DND-41 (cell line): Measurements from ENCODE around the gene GRIK4.

ENCODE experiments used
- ATAC-seq: fragments of 200-7000 bp; cut with Tn5 transposase; 3 replicates; pipeline ENCODE4 v1.9.1; 2021; ENCODE audit warnings: low read depth; ENCODE audit not compliant: insufficient read depth
- DNase-seq: peaks from one replicate; pipeline ENCODE4 v3.0.0-alpha.2; 2020
- H2AFZ ChIP-seq: 2 replicates; pipeline ENCODE4 v1.6.0; 2012; ENCODE audit warnings: low read depth, low read length
- H3K27ac ChIP-seq: 2 replicates; pipeline ENCODE4 v1.5.1; 2012; ENCODE audit warnings: low read length, inconsistent platforms
- H3K27me3 ChIP-seq: fragments of 200-600 bp; sonication (generic); 2 replicates; pipeline ENCODE4 v1.6.0; 2012; ENCODE audit warnings: low read length, mild to moderate bottlenecking, inconsistent platforms; ENCODE audit not compliant: insufficient read depth, poor library complexity
- H3K36me3 ChIP-seq: 2 replicates; pipeline ENCODE4 v1.5.1; 2012; ENCODE audit warnings: low read length, inconsistent platforms; ENCODE audit not compliant: insufficient read depth
- H3K4me1 ChIP-seq: 2 replicates; pipeline ENCODE4 v1.5.1; 2012; ENCODE audit warnings: mild to moderate bottlenecking, low read length; ENCODE audit not compliant: insufficient read depth
- H3K4me2 ChIP-seq: 2 replicates; pipeline ENCODE4 v1.6.0; 2012; ENCODE audit warnings: mild to moderate bottlenecking, moderate library complexity, low read length, inconsistent platforms; ENCODE audit not compliant: insufficient read depth
- H3K4me3 ChIP-seq, 2 experiments: fragments of 200-600 bp in 1 of 2; shearing (Covaris generic) in 1 of 2; 2 replicates each; pipeline ENCODE4 v1.5.1; 2012 to 2016; ENCODE audit warnings: inconsistent platforms in 2 of 2, low read length in 2 of 2, mild to moderate bottlenecking in 2 of 2, low read depth in 1 of 2, moderate library complexity in 1 of 2
- H3K79me2 ChIP-seq: 2 replicates; pipeline ENCODE4 v1.6.0; 2012; ENCODE audit warnings: low read length, inconsistent platforms; ENCODE audit not compliant: insufficient read depth
- H3K9ac ChIP-seq: 2 replicates; pipeline ENCODE4 v1.6.0; 2012; ENCODE audit warnings: low read depth, mild to moderate bottlenecking, inconsistent platforms, low read length, moderate library complexity
- H3K9me3 ChIP-seq: 2 replicates; pipeline ENCODE4 v1.5.1; 2012; ENCODE audit warnings: low read length, moderate library complexity, mild to moderate bottlenecking, inconsistent platforms; ENCODE audit not compliant: insufficient read depth, severe bottlenecking
- H4K20me1 ChIP-seq: 2 replicates; pipeline ENCODE4 v1.6.0; 2012; ENCODE audit warnings: low read length; ENCODE audit not compliant: insufficient read depth
- CTCF ChIP-seq: IDR thresholded peaks from 2 replicates; pipeline ENCODE4 v1.5.1; 2012; ENCODE audit warnings: borderline replicate concordance, low read length, moderate library complexity, mild to moderate bottlenecking; ENCODE audit not compliant: poor library complexity, severe bottlenecking; ENCODE audit errors: extremely low read depth
- EZH2 ChIP-seq: IDR thresholded peaks from 3 replicates; pipeline ENCODE4 v1.6.1; 2012; ENCODE audit warnings: borderline replicate concordance, low read depth, mild to moderate bottlenecking, moderate library complexity, low read length, inconsistent platforms; ENCODE audit not compliant: severe bottlenecking

GRIK4 gene

GRCh38 chr11:120841074-120841473, 329.5 kb downstream of the GRIK4 start:
- no peak for TF ChIP-seq EZH2
- H3K4me3 ChIP-seq: no peak overlapping the region
- no peaks in the 10 kb centered on the region for H3K36me3 ChIP-seq
- H3K9ac ChIP-seq: no peak overlapping the region
- H3K4me1 ChIP-seq: no peaks in the 10 kb centered on the region
- peaks cover 4% of the 10 kb centered on the region for H3K27me3 ChIP-seq
- H3K27ac ChIP-seq: no peak overlapping the region
- no peaks in the 10 kb centered on the region for H4K20me1 ChIP-seq
- DNase-seq (no peak), ATAC-seq (no peak)
- H2AFZ ChIP-seq: no peak overlapping the region
- no peak overlapping the region for H3K4me2 ChIP-seq
- no peaks in the 10 kb centered on the region for H3K79me2 ChIP-seq
- H3K9me3 ChIP-seq: no peaks in the 10 kb centered on the region

- ATAC-seq (no peak), DNase-seq (no peak)
- Histone ChIP-seq H3K27ac (no peak overlapping the region), H3K27me3 (peaks cover 4% of the 10 kb centered on the region), H2AFZ (no peak overlapping the region), H3K9ac (no peak overlapping the region), H3K36me3 (no peaks in the 10 kb centered on the region), H4K20me1 (no peaks in the 10 kb centered on the region), H3K4me1 (no peaks in the 10 kb centered on the region), H3K4me2 (no peak overlapping the region), H3K79me2 (no peaks in the 10 kb centered on the region), H3K4me3 (no peak overlapping the region), H3K9me3 (no peaks in the 10 kb centered on the region)
- TF ChIP-seq EZH2 (no peak), CTCF (no peak)
Observed at GRCh38 chr11:120842195-120842594, 330.6 kb downstream of the GRIK4 start.

GRCh38 chr11:120853435-120853834, 341.9 kb downstream of the GRIK4 start:
- ATAC-seq: no peak
- H3K4me2 ChIP-seq: no peak overlapping the region
- no peak for TF ChIP-seq CTCF

GRCh38 chr11:120854988-120855387, 343.4 kb downstream of the GRIK4 start:
- ATAC-seq: no peak
- H3K4me3 ChIP-seq: no peak overlapping the region
- H3K4me2 ChIP-seq: no peak overlapping the region
- H3K27me3 ChIP-seq: peaks cover 11% of the 10 kb centered on the region
- H4K20me1 ChIP-seq: no peaks in the 10 kb centered on the region
- no peak overlapping the region for H3K27ac ChIP-seq
- no peaks in the 10 kb centered on the region for H3K4me1 ChIP-seq
- H3K9ac ChIP-seq: no peak overlapping the region
- TF ChIP-seq CTCF: no peak
- no peak for TF ChIP-seq EZH2
- H3K36me3 ChIP-seq: no peaks in the 10 kb centered on the region
- H3K9me3 ChIP-seq: no peaks in the 10 kb centered on the region
- no peak overlapping the region for H2AFZ ChIP-seq
- DNase-seq: no peak
- no peaks in the 10 kb centered on the region for H3K79me2 ChIP-seq

More at GRCh38 chr11:120853435-120853834, 341.9 kb downstream of the GRIK4 start:
- Histone ChIP-seq H3K79me2 (no peaks in the 10 kb centered on the region), H2AFZ (no peak overlapping the region), H3K4me3 (no peak overlapping the region), H3K9ac (no peak overlapping the region), H3K4me1 (no peaks in the 10 kb centered on the region), H3K9me3 (no peaks in the 10 kb centered on the region), H4K20me1 (no peaks in the 10 kb centered on the region), H3K27me3 (peaks cover 15% of the 10 kb centered on the region), H3K36me3 (no peaks in the 10 kb centered on the region), H3K27ac (no peak overlapping the region)
- DNase-seq: no peak
